GM19023 (cell line): ENCODE measurements around the gene PEA15.
A peak's percentile ranks its signal among the peaks of the same experiment; 100 is the strongest.

Experiments used
- ATAC-seq: cut with Tn5 transposase; IDR thresholded peaks from one replicate; pipeline ENCODE4 v1.9.1; 2021; ENCODE audit warnings: mild to moderate bottlenecking, moderate library complexity; ENCODE audit not compliant: unreplicated experiment

The PEA15 gene, protein sequence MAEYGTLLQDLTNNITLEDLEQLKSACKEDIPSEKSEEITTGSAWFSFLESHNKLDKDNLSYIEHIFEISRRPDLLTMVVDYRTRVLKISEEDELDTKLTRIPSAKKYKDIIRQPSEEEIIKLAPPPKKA

DNA sequence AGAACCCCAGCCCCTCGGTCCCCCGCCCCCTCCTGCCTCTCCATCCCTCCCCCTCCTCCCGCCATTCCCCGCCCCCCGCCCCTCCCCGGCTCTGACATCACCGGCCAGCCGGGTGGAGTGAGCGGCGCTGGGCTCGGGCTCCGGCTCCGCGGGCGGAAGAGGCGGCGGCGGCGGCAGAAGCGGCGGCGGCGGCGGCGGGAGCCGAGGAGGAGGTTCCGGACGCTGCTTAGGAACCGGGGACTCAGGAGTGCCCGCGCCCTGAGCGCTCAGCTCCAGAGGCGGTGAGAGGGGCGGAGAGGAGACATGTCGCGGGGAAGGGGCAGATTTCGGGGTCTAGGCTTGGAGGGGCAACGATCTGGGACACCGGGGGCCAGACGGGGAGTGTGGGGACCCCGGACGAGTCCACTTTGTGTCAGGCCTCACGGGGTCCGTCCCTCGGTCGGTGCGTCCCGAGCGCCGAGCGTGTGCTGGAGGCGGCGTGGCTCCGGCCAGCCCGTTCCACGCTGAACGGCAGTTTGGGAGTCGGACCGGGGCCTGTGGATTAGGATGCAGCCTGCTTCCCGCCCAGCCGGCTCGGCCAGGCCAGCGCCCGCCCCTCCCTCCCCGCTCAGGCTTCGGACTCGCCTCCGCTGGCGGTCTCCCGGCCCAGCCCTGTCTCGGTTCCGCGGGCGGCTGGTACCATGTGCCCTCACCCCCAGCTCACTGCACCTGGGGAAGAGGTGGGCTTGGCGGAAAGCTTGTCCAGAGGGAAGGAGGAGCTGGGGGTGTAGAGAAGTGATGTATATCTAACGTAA is at the start of gene PEA15:
TSS of gene PEA15 (plus strand) at position 143 of the 794 bp plus-strand sequence. CDS start 6,161 bp downstream, outside the sequence.
- peak; percentile 55 for ATAC-seq

DNA sequence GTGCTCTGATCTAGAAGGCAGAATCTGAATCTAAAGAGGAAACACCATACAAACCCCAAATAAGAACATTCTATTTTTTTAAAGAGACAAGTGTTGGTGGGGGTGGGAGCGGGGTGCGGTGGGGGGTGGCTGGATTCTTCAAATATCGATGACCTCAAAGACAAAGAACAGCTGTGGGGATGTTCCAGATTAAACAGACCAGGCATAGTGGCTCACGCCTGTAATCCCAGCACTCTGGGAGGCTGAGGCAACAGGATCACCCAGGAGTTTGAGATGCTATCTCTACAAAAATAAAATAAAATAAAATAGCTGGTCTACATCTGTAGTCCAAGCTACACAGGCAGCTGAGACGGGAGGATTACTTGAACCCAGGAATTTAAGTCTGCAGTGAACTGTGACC is 48.8 kb upstream of the PEA15 start:
- no peak for ATAC-seq

DNA sequence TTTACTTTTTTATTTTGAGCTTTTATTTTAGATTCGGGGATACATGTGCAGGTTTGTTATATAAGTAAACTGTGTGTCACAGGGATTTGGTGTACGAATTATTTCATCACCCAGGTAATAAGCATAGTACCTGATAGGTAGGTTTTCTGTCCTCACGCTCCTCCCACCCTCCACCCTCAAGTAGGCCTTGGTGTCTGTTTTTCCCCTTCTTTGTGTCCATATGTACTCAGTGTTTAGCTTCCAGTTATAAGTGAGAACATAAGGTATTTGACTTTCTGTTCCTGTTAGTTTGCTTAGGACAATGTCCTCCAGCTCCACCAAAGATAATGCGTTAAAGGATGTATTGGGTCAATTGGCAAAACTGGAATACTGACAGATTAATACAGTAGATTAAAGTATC is 48.0 kb upstream of the PEA15 start:
- no peak for ATAC-seq

DNA sequence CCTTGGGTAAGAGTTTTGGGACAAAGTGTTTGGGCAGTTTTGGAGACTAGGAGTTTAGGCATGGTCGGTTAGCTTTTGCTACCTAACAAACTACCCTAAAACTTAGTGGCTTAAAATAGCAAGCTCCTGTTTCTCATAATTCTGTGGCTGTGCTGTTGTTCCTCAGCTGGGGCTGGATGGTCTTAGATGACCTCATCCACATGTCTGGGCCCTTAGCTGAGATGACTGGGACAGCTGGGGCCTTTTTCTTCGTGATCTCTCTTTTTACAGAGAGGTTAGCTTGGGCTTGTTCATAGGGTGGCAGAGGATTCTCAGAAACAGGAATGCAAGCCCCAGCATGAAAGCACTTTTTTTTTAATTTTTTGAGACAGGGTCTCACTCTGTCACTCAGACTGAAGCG is 47.2 kb upstream of the PEA15 start:
- ATAC-seq = no peak

DNA sequence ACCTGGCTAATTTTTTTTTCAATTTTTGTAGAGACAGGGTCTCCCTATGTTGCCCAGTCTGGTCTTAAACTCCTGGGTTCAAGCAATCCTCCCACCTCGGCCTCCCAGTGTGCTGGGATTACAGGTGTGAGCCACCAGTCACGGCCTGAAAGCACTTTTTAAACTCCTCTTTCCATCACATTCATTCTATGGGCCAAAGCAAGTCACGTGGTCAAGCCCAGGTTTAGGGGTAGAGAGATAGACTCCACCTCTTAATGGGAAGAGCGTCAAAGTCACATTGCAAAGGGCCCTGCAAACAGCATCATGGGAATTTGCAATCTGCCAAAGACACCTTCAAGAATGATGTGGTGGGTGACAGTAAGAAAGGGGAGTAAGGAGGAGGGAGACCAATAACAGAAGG is 46.6 kb upstream of the PEA15 start:
- no peak for ATAC-seq

DNA sequence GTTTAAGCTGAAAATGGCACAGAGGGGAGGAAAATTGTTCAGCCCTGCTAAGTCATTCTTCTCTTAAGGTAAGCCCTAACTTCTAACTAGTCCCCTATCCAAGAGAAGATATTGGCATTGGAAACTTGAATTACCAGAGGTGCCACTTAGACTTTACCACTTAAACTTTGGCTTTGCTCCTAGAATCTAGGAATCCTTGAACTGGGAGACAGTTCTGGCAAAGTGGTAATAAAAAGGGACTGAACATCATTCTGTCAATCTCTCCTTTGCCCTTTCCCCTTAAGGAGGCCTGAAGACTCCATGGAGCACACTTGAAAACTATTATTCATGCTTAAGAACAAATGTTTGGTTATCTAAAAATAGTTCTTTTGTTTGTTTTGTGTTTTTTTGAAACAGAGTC is 45.3 kb upstream of the PEA15 start:
- ATAC-seq = no peak

DNA sequence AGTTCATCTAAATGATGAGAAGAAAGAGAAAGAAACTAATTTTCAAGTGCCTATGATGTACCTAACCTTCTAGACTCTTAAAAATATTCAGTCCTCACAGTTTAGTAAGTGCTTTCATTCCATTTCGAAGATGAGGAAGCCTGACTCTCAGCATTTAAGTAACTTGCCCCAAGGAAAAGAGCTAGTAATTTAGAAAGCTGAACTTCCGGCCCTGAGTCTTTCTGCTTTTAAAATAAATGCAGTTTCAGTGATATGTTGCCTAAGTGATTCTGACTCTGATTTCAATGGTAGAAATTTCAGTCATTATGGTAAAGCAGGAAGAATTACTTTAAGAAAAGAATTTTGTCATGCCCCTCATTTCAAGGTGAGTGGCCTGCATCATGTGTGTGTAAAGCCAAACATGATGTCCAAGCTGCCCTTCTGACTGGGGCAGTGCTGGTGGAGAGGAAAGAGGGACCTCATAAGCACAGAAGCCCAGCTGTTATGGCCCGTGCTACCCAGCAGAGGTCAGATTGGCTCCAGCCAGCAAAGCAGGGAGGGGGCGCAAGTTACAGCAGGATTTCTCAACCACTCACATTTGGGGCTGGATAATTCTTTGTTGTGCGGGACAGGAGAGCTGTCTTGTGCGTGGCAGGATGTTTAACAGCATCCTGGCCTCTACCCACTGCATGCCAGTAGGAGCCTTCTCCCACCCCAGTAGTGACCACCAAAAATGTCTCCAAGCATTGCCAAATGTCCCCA is 43.0 kb upstream of the PEA15 start:
- no peak for ATAC-seq

DNA sequence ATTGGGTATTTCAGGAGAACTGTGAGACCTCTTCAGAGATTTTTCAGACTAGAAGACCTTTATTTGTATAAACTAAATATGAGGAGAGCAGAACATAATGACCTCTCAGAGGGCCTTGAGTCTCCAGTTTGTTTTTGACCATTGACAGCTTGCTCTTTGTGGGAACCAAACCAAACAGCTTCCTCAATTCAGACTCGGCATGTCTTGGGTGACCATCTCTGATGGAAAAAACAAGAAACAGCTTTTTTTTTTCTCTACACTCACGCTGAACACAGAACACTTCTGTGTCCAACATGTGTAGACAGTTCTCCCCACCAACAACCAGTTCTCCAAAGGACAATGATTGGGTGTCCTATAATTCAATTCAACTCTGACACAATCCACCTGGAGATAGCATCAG is 42.3 kb upstream of the PEA15 start:
- no peak for ATAC-seq

DNA sequence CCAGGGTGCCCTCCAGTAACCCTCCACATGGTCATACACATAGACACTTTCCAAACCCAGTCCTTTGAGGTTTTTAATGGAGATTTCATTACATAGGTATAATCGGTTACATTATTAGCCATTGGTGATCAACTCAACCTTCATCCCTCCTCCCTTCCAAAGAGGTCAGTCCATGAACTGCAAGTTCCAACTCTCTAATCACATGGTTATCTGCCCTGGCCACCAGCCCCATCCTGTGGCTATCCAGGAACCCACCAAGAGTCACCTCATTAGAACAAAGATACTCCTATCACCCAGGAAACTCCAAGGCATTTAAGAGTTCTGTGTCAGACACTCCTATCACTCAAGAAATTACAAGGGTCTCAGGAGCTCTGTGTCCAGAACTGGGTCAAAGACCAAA is 41.6 kb upstream of the PEA15 start:
- no peak for ATAC-seq

DNA sequence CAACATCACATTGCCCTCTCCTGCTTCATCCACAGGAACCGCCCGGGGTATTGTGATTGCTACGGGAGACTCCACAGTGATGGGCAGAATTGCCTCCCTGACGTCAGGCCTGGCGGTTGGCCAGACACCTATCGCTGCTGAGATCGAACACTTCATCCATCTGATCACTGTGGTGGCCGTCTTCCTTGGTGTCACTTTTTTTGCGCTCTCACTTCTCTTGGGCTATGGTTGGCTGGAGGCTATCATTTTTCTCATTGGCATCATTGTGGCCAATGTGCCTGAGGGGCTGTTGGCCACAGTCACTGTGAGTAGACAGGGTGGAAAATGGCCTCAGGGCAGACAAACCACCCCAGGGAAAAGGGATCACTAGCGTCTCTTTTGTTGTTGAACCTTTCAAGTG is 41.1 kb upstream of the PEA15 start:
- no peak for ATAC-seq

DNA sequence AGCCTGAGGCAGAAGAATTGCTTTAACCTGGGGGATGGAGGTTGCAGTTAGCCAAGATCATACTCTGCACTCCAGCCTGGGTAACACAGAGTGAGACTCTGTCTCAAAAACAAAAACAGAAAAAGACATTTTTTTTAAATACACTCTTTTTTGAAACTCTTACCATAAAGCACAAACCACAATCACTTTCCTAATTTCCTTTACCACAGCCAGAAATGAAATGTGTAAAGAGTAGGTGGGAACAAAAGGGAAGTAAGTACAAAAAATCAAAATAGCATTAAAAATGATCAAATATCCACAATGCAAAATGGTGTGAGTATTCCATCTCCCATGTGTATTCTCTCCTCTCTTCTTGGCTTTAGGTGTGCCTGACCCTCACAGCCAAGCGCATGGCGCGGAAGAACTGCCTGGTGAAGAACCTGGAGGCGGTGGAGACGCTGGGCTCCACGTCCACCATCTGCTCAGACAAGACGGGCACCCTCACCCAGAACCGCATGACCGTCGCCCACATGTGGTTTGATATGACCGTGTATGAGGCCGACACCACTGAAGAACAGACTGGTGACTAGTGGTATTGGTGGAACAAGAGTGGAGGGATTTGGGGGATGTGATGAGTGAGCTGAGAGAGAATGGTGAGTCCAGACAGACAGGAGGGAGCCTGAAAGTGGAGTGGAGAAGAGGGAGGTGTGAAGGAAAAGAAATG is 38.9 kb upstream of the PEA15 start:
- ATAC-seq = no peak

DNA sequence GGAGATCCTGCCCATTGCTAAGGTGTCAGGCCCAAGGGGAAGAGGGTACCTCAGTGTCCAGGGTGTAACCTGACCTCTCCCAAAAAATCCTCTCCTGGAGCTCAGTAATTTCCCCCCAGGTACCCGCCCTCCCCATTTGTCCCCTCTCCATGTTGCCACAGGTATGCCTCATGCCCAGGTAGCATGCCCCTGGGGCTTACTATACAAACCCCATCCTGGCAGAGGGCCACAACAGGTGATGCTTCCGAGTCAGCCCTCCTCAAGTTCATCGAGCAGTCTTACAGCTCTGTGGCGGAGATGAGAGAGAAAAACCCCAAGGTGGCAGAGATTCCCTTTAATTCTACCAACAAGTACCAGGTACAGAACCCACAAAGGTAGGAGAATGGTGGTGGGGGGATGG is 38.1 kb upstream of the PEA15 start:
- ATAC-seq = no peak

DNA sequence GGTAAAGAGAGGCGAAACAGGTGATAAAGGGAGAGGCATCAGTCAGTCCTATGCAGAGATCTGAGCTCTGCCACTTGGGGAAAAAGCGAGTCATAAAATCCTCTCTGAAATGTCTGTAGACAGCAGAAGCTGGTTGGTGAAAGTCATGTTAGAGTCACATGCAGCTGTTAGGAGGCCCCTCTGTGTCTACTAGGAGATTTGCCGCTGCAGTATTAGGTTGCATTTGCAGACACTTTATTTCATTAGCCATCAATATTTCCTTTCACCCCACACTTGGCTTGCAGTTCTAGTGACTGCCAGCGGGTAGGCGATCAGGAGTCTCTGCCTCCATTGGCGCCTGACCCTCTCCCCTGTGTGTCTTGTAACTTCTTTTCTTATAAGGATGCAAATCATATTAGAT is 37.6 kb upstream of the PEA15 start:
- ATAC-seq = no peak

DNA sequence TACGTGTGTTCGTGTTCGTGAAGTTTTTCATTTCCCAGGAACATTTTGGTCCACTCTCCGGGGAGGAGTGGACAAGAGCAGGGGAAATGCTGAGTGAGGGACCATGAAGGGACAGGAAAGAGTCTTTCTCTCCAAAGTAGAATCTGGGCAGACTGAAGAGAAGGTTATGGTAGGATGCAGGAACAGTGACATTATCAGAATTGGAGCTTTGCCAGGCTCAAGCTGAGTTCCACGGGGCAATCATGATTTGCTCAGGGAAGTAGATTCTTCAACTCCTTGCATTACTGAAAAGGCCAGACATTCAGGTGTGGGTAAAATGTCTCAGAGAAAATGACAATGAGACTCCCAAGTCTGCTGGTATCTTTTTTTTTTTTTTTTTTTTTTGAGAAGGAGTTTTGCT is 37.2 kb upstream of the PEA15 start:
- ATAC-seq = no peak

DNA sequence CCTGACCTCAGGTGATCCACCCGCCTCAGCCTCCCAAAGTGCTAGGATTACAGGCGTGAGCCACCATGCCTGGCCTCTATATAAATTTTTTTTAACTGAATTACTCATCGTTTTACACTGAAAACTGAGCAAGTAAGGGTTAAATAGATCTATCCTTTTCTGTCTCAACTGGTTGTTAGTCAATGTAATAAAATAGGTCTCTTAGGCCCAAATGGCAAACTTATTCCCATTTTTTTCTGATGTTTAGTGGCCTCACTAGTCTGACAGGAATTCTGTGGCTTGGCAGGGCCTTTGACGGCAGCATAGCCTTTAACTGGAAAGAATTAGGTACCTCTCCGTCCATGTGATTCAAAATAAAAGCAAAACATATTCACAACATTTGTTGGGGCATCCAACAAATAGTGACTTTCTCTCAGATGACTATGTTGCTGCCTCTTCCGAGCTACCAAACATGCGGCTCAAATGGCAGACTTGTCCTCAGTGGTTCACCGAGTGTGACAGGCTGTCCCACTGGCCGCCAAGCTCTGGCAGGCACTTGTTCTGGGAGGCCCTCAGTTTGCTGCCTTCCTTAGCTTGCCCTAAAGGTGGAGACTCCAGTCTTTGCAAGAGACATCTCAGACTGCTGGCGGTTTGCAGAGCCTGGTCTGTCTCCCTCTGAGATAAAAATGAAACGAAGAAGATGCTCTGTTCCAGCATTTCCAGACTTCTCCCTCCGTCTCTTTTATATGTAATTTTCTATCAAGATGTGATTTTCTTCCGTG is 36.4 kb upstream of the PEA15 start:
- no peak for ATAC-seq

DNA sequence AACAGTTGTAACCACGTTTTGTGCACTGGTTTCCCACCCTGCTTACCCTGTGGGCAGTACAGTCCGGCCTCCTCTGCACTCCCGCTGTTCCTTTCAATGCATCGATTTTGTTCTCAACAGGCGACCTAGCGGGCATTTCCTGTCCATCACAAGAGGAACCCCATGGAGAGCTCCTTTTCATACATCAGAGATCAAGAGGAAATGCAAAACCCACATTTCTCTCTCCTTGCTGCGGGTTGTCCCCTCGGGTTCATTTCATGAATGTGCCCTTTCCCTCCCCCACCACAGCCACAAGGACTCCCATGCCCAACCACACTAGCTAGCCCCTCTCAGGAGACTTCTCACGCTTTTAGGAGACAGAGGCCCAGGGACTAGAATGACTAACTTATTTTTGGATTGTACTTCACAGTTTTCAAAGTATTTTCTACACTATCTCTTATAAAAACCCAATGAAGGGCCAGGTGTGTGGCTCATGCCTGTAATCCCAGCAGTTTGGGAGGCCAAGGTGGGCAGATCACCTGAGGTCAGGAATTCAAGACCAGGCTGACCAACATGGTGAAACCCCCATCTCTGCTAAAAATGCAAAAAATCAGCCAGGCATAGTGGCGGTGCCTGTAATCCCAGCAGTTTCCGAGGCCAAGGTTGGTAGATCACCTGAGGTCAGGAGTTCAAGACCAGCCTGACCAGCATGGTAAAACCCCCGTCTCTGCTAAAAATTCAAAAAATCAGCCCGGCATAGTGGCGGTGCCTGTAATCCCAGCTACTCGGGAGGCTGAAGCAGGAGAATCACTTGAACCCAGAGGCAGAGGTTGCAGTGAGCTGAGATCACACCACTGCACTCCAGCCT is 35.4 kb upstream of the PEA15 start:
- ATAC-seq = peak; percentile 60

DNA sequence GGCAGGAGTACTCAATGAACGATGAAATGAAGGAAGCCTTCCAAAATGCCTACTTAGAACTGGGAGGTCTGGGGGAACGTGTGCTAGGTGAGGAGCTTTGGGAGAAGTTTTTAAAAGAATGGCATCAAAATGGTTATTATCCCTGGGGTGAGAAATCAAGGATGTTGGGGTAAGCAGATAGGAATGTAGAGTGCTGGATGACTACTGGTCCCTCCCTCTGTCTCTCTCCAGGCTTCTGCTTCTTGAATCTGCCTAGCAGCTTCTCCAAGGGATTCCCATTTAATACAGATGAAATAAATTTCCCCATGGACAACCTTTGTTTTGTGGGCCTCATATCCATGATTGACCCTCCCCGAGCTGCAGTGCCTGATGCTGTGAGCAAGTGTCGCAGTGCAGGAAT is 33.8 kb upstream of the PEA15 start:
- ATAC-seq = no peak

DNA sequence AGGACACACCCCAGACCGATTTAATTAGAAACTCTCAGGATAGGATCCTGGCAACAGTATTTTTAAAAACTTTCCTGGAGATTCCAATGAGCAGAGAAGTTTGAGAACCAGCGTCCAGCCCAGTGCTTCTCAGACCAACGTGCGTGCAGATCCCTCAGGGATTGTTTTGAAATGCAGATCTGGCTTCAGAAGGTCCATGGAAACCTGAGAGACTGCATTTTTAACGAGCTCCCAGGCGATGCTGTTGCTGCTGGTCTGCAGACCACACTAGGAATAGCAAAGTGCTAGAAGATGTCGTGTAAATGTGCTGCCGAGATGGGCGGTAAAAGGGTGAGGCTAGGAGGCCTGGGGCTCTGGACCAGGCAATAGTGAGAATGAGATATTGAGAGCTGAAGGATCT is 33.2 kb upstream of the PEA15 start:
- no peak for ATAC-seq

DNA sequence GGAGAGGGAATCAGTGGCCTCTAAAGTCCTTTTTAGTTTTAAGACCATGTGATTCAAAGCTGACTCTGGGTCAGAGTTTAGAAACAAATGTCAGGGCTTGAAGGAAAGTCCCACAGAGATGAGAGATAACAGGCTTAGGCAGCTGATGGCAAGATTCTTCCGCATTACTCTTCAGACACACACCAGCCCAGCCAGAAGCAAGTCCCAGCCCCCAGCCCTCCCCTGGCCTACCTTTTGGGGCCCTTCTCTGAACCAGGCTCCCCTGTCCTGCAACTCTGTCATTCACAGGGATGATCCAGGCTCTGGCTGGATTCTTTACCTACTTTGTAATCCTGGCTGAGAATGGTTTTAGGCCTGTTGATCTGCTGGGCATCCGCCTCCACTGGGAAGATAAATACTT is 28.0 kb upstream of the PEA15 start:
- ATAC-seq = no peak

DNA sequence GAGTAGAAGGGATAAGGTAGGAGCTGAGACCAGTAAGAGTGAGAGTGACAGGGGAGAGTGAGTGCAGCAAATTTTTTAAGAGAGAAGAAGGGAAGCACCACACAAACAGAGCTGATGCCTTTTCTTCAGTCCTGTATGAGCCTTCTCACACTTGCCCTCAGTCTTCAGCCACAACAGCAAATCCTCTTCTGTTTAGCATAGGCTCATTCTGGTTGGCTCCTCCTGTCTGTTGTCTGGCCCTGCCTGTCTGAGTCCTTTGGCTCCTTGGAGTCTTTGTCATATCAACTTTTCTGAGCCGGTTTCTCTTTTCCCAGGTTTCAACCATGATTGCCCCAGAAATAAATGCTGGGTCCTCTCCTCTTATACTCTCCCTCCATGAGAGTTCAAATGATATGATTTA is 27.5 kb upstream of the PEA15 start:
- ATAC-seq = no peak
